ENCODE measurements around the gene ACTMAP. TPM values are rescaled to one million over a fixed set of nuclear protein-coding genes. Genes with fewer than 3 reads are reported as not detected.

ACTMAP gene, protein sequence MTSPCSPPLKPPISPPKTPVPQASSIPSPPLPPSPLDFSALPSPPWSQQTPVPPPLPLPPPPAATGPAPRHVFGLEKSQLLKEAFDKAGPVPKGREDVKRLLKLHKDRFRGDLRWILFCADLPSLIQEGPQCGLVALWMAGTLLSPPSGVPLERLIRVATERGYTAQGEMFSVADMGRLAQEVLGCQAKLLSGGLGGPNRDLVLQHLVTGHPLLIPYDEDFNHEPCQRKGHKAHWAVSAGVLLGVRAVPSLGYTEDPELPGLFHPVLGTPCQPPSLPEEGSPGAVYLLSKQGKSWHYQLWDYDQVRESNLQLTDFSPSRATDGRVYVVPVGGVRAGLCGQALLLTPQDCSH
- 16.8 TPM for total RNA-seq (2021; ENCODE audit: unreplicated experiment)
- 16.0 and 16.3 TPM in 2 replicates for polyA plus RNA-seq (2012)
- Bru-seq, nascent RNA: percentile 66 among the genes with signal in this experiment
- percentile 81 among the genes with signal in this experiment for BruChase-seq, experiment 1, labeled RNA remaining after a 6-hour chase
- percentile 80 among the genes with signal in this experiment for BruChase-seq, experiment 2, labeled RNA remaining after a 2-hour chase
- long read RNA-seq, partial matches to known transcripts: 3 of 16 reads
- long read RNA-seq, other reads (novel, unspliced or antisense): 10 of 16 reads

DNA sequence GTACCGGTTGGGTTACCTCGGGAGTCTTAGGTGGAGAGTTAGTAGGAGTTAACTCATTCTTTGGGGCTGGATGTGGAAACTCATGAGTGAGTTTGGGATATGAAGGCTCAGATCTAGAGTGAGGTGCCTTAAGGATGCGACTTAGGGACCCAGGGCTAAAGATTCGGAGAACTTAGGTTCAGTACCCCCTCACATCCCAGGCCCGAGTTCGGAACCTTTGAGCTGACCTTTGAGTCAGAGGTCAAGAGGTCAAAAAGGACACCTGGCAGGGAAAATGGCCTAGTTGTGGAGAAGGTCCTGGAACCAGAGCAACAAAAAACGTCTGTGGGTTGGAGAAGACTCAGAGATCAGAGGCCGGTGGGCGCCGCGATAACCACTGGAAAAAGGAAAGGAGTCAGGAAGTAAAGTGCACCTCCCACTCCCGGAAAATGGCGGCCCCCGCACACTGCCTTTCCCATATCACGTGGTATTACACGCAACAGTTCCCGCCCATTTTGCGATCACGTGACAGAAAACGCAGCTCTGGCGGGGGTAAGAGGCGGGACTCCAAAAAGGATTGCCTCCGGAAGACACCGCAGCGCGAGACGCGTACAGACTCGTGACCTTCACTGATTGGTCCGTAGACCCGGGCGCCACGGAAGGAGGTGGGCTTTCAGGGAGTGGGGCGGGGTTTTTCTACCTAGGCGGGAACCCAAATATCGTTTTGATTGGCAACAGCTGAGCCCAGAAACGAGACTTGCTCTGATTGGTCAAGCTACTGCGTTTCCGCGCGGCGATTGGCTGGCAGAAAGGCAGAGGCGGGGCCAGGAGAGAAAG is at the start of gene ACTMAP:
Gene ACTMAP, minus strand, starts transcription at position 420 of the 816 bp plus-strand sequence. CDS start 674 bp downstream, outside the sequence.
- Histone ChIP-seq H3K9me3 (ENCODE audit: control insufficient read depth in 1 of 2, insufficient read depth in 1 of 2, low read depth in 1 of 2, low read length in 2 of 2) (no peaks in the 10 kb centered on the region), H3K9me2 (ENCODE audit: insufficient read depth) (no peaks in the 10 kb centered on the region), H3K9ac (ENCODE audit: low read length) (peak within 1 kb of the TSS; percentile 99), H3K79me2 (ENCODE audit: insufficient read depth, low read length) (peaks cover 42% of the 10 kb centered on the region), H3K27ac (ENCODE audit: low read depth, low read length) (peak within 1 kb of the TSS; percentile 90), H3K36me3 (ENCODE audit: control insufficient read depth in 1 of 2, insufficient read depth in 2 of 2, low read length in 2 of 2) (peaks cover 2 to 24% of the 10 kb centered on the region in 2 experiments; a peak in 2 of 4 replicates), H4K20me1 (ENCODE audit: insufficient read depth) (no peaks in the 10 kb centered on the region), H3K4me2 (ENCODE audit: low read length) (peak within 1 kb of the TSS; percentile 95), H3K4me3 (replicated peaks in 1 of 2; ENCODE audit: low read depth in 1 of 2, low read length in 2 of 2) (peak within 1 kb of the TSS; percentile 67 to 81), H3K27me3 (ENCODE audit: insufficient read depth, low read length) (no peaks in the 10 kb centered on the region), H3K4me1 (ENCODE audit: control insufficient read depth in 1 of 2, insufficient read depth in 2 of 2, low read length in 2 of 2) (peaks cover 19 to 41% of the 10 kb centered on the region in 2 experiments; a peak in 3 of 4 replicates), H2AFZ (ENCODE audit: low read depth, low read length, poor library complexity, severe bottlenecking) (no peak within 1 kb of the TSS)
- ATAC-seq (peak; percentile 91), DNase-seq (ENCODE audit: low read depth, low spot score) (peak; percentile 100)
- CTCF ChIA-PET: interaction anchor here (0.9 to 1.5 kb wide), 5 partner anchors 28 to 87 kb away, joined by 4 to 9 read pairs (median 6); partner anchors contain the start of genes EGLN2 and RAB4B
- TSS peak; percentile 93 for BruUV-seq (replicated peaks)
- RAD21 ChIA-PET (ENCODE audit: low non-redundant PET in 1 of 2, low total read pairs in 2 of 2, uncharacterized antibody in 2 of 2, unreplicated experiment in 2 of 2): interaction anchor here in 1 of 2 experiments (0.7 kb wide), 1 partner anchor 87 kb away, joined by 3 read pairs; no protein-coding TSS in a partner anchor
- TF ChIP-seq EZH2 (IDR thresholded peaks at IDR 0.05): no peak
- TF ChIP-seq POLR2AphosphoS5 (IDR thresholded peaks at IDR 0.05; ENCODE audit: low read depth, low read length): peak; percentile 74
- no peak for TF ChIP-seq EZH2phosphoT487 (IDR thresholded peaks at IDR 0.05; ENCODE audit: borderline replicate concordance)
- TF ChIP-seq TCF7L2 (IDR thresholded peaks at IDR 0.05; ENCODE audit: borderline replicate concordance, extremely low read depth, insufficient read depth, insufficient read length): peak; percentile 58
- TF ChIP-seq, protein P1, sequence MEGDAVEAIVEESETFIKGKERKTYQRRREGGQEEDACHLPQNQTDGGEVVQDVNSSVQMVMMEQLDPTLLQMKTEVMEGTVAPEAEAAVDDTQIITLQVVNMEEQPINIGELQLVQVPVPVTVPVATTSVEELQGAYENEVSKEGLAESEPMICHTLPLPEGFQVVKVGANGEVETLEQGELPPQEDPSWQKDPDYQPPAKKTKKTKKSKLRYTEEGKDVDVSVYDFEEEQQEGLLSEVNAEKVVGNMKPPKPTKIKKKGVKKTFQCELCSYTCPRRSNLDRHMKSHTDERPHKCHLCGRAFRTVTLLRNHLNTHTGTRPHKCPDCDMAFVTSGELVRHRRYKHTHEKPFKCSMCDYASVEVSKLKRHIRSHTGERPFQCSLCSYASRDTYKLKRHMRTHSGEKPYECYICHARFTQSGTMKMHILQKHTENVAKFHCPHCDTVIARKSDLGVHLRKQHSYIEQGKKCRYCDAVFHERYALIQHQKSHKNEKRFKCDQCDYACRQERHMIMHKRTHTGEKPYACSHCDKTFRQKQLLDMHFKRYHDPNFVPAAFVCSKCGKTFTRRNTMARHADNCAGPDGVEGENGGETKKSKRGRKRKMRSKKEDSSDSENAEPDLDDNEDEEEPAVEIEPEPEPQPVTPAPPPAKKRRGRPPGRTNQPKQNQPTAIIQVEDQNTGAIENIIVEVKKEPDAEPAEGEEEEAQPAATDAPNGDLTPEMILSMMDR (IDR thresholded peaks at IDR 0.05 in 2 of 3, conservative IDR thresholded peaks at IDR 0.05 in 1 of 3; ENCODE audit: borderline replicate concordance in 1 of 3, insufficient read depth in 1 of 3, low read depth in 2 of 3, low read length in 2 of 3): no peak
- peak; percentile 50; the same call in 1 of the 2 replicates for TF ChIP-seq SRF (IDR thresholded peaks at IDR 0.05; ENCODE audit: low read depth)
- peak; percentile 92 for TF ChIP-seq SP1 (IDR thresholded peaks at IDR 0.05; ENCODE audit: low read depth)
- TF ChIP-seq, protein P2, sequence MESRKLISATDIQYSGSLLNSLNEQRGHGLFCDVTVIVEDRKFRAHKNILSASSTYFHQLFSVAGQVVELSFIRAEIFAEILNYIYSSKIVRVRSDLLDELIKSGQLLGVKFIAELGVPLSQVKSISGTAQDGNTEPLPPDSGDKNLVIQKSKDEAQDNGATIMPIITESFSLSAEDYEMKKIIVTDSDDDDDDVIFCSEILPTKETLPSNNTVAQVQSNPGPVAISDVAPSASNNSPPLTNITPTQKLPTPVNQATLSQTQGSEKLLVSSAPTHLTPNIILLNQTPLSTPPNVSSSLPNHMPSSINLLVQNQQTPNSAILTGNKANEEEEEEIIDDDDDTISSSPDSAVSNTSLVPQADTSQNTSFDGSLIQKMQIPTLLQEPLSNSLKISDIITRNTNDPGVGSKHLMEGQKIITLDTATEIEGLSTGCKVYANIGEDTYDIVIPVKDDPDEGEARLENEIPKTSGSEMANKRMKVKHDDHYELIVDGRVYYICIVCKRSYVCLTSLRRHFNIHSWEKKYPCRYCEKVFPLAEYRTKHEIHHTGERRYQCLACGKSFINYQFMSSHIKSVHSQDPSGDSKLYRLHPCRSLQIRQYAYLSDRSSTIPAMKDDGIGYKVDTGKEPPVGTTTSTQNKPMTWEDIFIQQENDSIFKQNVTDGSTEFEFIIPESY (IDR thresholded peaks at IDR 0.05; ENCODE audit: extremely low read depth, insufficient replicate concordance, low read length): no peak
- TF ChIP-seq SIN3A (IDR thresholded peaks at IDR 0.05; ENCODE audit: low read depth): no peak; the same call in 1 of the 2 replicates
- peak; percentile 74 for TF ChIP-seq POLR2A (IDR thresholded peaks at IDR 0.05; ENCODE audit: borderline replicate concordance, extremely low read depth, insufficient read depth, insufficient read length)
- peak; percentile 96 for TF ChIP-seq YY1 (IDR thresholded peaks at IDR 0.05; ENCODE audit: extremely low read depth, insufficient replicate concordance, low read depth, low read length)
- TF ChIP-seq, protein P3, sequence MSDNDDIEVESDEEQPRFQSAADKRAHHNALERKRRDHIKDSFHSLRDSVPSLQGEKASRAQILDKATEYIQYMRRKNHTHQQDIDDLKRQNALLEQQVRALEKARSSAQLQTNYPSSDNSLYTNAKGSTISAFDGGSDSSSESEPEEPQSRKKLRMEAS (IDR thresholded peaks at IDR 0.05): peak; percentile 96
- no peak for TF ChIP-seq CBX3 (IDR thresholded peaks at IDR 0.05; ENCODE audit: low read depth)
- peak; percentile 82 for TF ChIP-seq EGR1 (IDR thresholded peaks at IDR 0.05; ENCODE audit: low read depth)
- TF ChIP-seq ELF1 (IDR thresholded peaks at IDR 0.05; ENCODE audit: borderline replicate concordance, low read depth): peak; percentile 36; the same call in 1 of the 2 replicates
- TF ChIP-seq ZFX (IDR thresholded peaks at IDR 0.05): 0 out of 2 replicates have a peak, but pooled peaks have one; percentile 0
- intact Hi-C loops (cut with micrococcal nuclease): loop anchor here (2.0 kb wide), 2 partner anchors 33 to 49 kb away; partner anchors contain the start of genes COQ8B, EGLN2 and ITPKC
- POLR2A ChIA-PET: interaction anchor here (0.8 to 2.6 kb wide), 12 partner anchors 9 to 104 kb away, joined by 3 to 24 read pairs (median 4); partner anchors contain the start of genes COQ8B, EGLN2, ITPKC and RAB4B
